Spleen (tissue), 11 donors: ENCODE data around the gene USP24. TPM values are rescaled to one million over a fixed set of nuclear protein-coding genes. Genes with fewer than 3 reads are reported as not detected.

Experiments
- DNase-seq: peaks from one replicate; pipeline ENCODE4 v3.0.0-alpha.2; 2020
- H3K27ac ChIP-seq, 8 donors: fragments of 200-600 bp; sonication (generic) in 7 of 8; 1 replicate in 4 of 8; 2 replicates in 4 of 8; pipeline versions ENCODE4 v1.5.0 to v1.8.0; 2016 to 2021; ENCODE audit warnings: inconsistent platforms in 4 of 8, mild to moderate bottlenecking in 4 of 8, moderate library complexity in 1 of 8
- H3K27me3 ChIP-seq, 7 donors: fragments of 200-600 bp; sonication (generic) in 6 of 7; replicated peaks in 1 of 7; 1 replicate in 4 of 7; 2 replicates in 3 of 7; pipeline versions ENCODE4 v1.5.0 to v1.8.0; 2016 to 2021; ENCODE audit warnings: inconsistent platforms in 3 of 7, mild to moderate bottlenecking in 1 of 7
- H3K36me3 ChIP-seq, 6 donors: fragments of 200-600 bp; sonication (generic) in 5 of 6; 1 replicate in 4 of 6; 2 replicates in 2 of 6; pipeline versions ENCODE4 v1.5.0 to v1.8.0; 2016 to 2021; ENCODE audit warnings: inconsistent platforms in 2 of 6
- H3K4me1 ChIP-seq, 6 donors: fragments of 200-600 bp; sonication (generic) in 5 of 6; 1 replicate in 3 of 6; 2 replicates in 3 of 6; pipeline versions ENCODE4 v1.5.0 to v1.8.0; 2016 to 2021; ENCODE audit warnings: inconsistent platforms in 3 of 6
- H3K4me3 ChIP-seq, 8 donors: fragments of 200-600 bp; sonication (generic) in 7 of 8; 1 replicate in 4 of 8; 2 replicates in 4 of 8; pipeline versions ENCODE4 v1.5.0 to v1.8.0; 2016 to 2021; ENCODE audit warnings: inconsistent platforms in 4 of 8, mild to moderate bottlenecking in 4 of 8, moderate library complexity in 2 of 8
- H3K9me3 ChIP-seq, 8 donors: fragments of 200-600 bp; sonication (generic) in 7 of 8; 1 replicate in 4 of 8; 2 replicates in 4 of 8; pipeline versions ENCODE4 v1.5.0 to v1.8.0; 2016 to 2021; ENCODE audit warnings: inconsistent platforms in 4 of 8
- POLR2A ChIP-seq, 3 donors: fragments of 450-650 bp; IDR thresholded peaks; one replicate each; pipeline ENCODE4 v1.5.1; 2017; ENCODE audit warnings: antibody characterized with exemption in 3 of 3, mild to moderate bottlenecking in 1 of 3
- POLR2AphosphoS5 ChIP-seq, 3 donors: sonication (generic); formaldehyde crosslinking; IDR thresholded peaks; one replicate each; pipeline ENCODE4 v1.5.1; 2017; ENCODE audit warnings: antibody characterized with exemption in 3 of 3
- WGBS, 5 donors: extraction: QIAGEN DNeasy Blood & Tissue Kit in 3 of 5; methylation state at CpG; one replicate each; pipeline versions ENCODE4 v1.1.5 to v1.1.7; 2013 to 2018; 5-methylcytosine and 5-hydroxymethylcytosine counted together
- intact Hi-C: fragments of 100-400 bp; cut with DNase I; formaldehyde crosslinking; loops from one replicate; pipeline ENCODE4 v1.15.0; 2023; ENCODE audit warnings: low total_unique reads
- polyA plus RNA-seq, 3 donors: library from polyadenylated mRNA; stranded (reverse); fragments of 200-250 nt; gene quantifications; one replicate each; pipeline ENCODE4 v1.2.1, GENCODE V29; 2013
- total RNA-seq, 7 donors: library from RNA; depleted of rRNA in 3 of 7; stranded (reverse); fragments of >200 nt in 3 of 7; fragmentation: NEBNext Ultra II Directional in 4 of 7; extraction: Animal tissue kit (Norgen Biotek cat#: 25700) in 4 of 7; gene quantifications; one replicate each; pipeline versions ENCODE4 v1.1.0 to v1.2.1, GENCODE V29; 2016 to 2021
- TF ChIP-seq, protein P1 (sequence below), 11 experiments: fragments of 200-600 bp in 7 of 11; fragments of 450-650 bp in 4 of 11; sonication (generic) in 4 of 11; IDR thresholded peaks in 8 of 11; conservative IDR thresholded peaks in 3 of 11; 1 replicate in 7 of 11; 2 replicates in 4 of 11; pipeline versions ENCODE4 v1.4.0 to v1.8.0; 2016 to 2021; ENCODE audit warnings: antibody characterized with exemption in 11 of 11, inconsistent platforms in 4 of 11, mild to moderate bottlenecking in 1 of 11
- donor health status: healthy with polysubstance abuse.
- donor health status: DM: no; HTN: no; CAD: no; lungs with moderate emphysema.
- donor health status: DM: no; HTN: no; CAD: no.
- donor health status: Bipolar disorder and iron deficiency.
- donor health status: healthy.
- donor health status: DM: no; HTN: no; CAD: no.
- donor health status: DM: yes; HTN: yes; CAD: no.

USP24 gene
- total and polyA plus RNA-seq, 10 donors, result 11.6 to 94.5 (median 70.1) TPM

GRCh38 chr1:55051621-55052020 lies 163.5 kb downstream of the USP24 start:
- intact Hi-C loops, result no loop called here
- no peak overlapping the region for H3K4me3 ChIP-seq
- TF ChIP-seq POLR2A (IDR thresholded peaks at IDR 0.05), result no peak
- TF ChIP-seq, protein P1, sequence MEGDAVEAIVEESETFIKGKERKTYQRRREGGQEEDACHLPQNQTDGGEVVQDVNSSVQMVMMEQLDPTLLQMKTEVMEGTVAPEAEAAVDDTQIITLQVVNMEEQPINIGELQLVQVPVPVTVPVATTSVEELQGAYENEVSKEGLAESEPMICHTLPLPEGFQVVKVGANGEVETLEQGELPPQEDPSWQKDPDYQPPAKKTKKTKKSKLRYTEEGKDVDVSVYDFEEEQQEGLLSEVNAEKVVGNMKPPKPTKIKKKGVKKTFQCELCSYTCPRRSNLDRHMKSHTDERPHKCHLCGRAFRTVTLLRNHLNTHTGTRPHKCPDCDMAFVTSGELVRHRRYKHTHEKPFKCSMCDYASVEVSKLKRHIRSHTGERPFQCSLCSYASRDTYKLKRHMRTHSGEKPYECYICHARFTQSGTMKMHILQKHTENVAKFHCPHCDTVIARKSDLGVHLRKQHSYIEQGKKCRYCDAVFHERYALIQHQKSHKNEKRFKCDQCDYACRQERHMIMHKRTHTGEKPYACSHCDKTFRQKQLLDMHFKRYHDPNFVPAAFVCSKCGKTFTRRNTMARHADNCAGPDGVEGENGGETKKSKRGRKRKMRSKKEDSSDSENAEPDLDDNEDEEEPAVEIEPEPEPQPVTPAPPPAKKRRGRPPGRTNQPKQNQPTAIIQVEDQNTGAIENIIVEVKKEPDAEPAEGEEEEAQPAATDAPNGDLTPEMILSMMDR (IDR thresholded peaks at IDR 0.05 in 8 of 11, conservative IDR thresholded peaks at IDR 0.05 in 3 of 11), result no peak
- no peak for TF ChIP-seq POLR2AphosphoS5 (IDR thresholded peaks at IDR 0.05)
- no peaks in the 10 kb centered on the region for H3K9me3 ChIP-seq
- H3K36me3 ChIP-seq, result peaks cover 0 to 23% (median 0%) of the 10 kb centered on the region in 6 donors
- H3K4me1 ChIP-seq, result peaks cover 0 to 20% (median 3%) of the 10 kb centered on the region in 6 donors
- no peak overlapping the region for H3K27ac ChIP-seq
- no peaks in the 10 kb centered on the region for H3K27me3 ChIP-seq
- WGBS, 5 donors, result 47 to 73% (median 57%) methylated on average over 9 of the region's 9 CpGs
- DNase-seq, result no peak

- peaks cover 0 to 23% (median 0%) of the 10 kb centered on the region in 6 donors for H3K36me3 ChIP-seq
- no peaks in the 10 kb centered on the region for H3K27me3 ChIP-seq
- no peak overlapping the region for H3K27ac ChIP-seq
- 88 to 94% (median 90%) methylated on average over 5 of the region's 5 CpGs for WGBS, 5 donors
- H3K4me1 ChIP-seq, result peaks cover 0 to 20% (median 3%) of the 10 kb centered on the region in 6 donors
- TF ChIP-seq POLR2AphosphoS5 (IDR thresholded peaks at IDR 0.05), result no peak
- TF ChIP-seq, protein P1 (IDR thresholded peaks at IDR 0.05 in 8 of 11, conservative IDR thresholded peaks at IDR 0.05 in 3 of 11), result no peak
- no peak for TF ChIP-seq POLR2A (IDR thresholded peaks at IDR 0.05)
- H3K9me3 ChIP-seq, result no peaks in the 10 kb centered on the region
- intact Hi-C loops, result no loop called here
- no peak overlapping the region for H3K4me3 ChIP-seq
- DNase-seq, result no peak
These were observed 164.0 kb downstream of the USP24 start for GRCh38 chr1:55051169-55051568.

GRCh38 chr1:55050283-55050682 lies 164.9 kb downstream of the USP24 start:
- 55 to 72% (median 67%) methylated on average over 8 to 9 of the region's 9 CpGs for WGBS, 5 donors
- Histone ChIP-seq H3K4me1 (peaks cover 0 to 20% (median 3%) of the 10 kb centered on the region in 6 donors), H3K36me3 (peaks cover 0 to 23% (median 0%) of the 10 kb centered on the region in 6 donors), H3K9me3 (no peaks in the 10 kb centered on the region), H3K27me3 (no peaks in the 10 kb centered on the region), H3K27ac (no peak overlapping the region), H3K4me3 (no peak overlapping the region)
- intact Hi-C loops, result no loop called here
- TF ChIP-seq, protein P1 (IDR thresholded peaks at IDR 0.05 in 8 of 11, conservative IDR thresholded peaks at IDR 0.05 in 3 of 11), result no peak
- TF ChIP-seq POLR2AphosphoS5 (IDR thresholded peaks at IDR 0.05), result no peak
- no peak for TF ChIP-seq POLR2A (IDR thresholded peaks at IDR 0.05)
- DNase-seq, result no peak

DNA sequence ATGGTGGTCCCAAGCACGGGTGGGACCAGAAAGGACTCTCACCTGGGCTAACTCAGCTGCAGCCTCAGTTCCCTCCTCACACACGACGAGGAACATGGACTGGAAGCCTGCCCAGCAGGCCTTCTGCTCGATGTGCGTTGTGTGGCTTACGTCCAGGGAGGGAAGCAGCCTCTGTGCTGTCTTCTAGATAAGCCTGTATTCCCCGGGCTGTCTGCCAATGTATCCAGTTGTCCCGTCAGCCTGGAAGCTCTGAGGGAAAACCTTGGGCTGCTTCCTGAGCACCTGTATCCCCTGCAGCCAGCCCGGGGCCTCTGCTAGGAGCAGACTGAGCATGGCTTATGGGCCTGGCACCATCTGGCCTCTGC lies 165.3 kb downstream of the USP24 start:
- Histone ChIP-seq H3K9me3 (no peaks in the 10 kb centered on the region), H3K4me3 (no peak overlapping the region), H3K4me1 (peaks cover 0 to 20% (median 3%) of the 10 kb centered on the region in 6 donors), H3K27ac (no peak overlapping the region), H3K27me3 (no peaks in the 10 kb centered on the region), H3K36me3 (peaks cover 0 to 27% (median 0%) of the 10 kb centered on the region in 6 donors)
- WGBS, 5 donors, result 60 to 73% (median 66%) methylated on average over 3 to 9 of the region's 9 CpGs
- intact Hi-C loops, result no loop called here
- TF ChIP-seq, protein P1 (IDR thresholded peaks at IDR 0.05 in 8 of 11, conservative IDR thresholded peaks at IDR 0.05 in 3 of 11), result no peak
- TF ChIP-seq POLR2A (IDR thresholded peaks at IDR 0.05) (no peak), POLR2AphosphoS5 (IDR thresholded peaks at IDR 0.05) (peak in 1 of 3 donors; percentile 25)
- DNase-seq, result no peak
